Measurements from ENCODE around the gene G6PC3. TPM values are rescaled to one million over a fixed set of nuclear protein-coding genes. Genes with fewer than 3 reads are reported as not detected.

Gene G6PC3
- polyA plus RNA-seq, 1 of the 3 experiments (the other 2 are of a cell fraction) = 166 TPM

- H3K9me3 ChIP-seq = no peaks in the 10 kb centered on the region
- no peak overlapping the region for H3K4me2 ChIP-seq
- no peak for DNase-seq
- ChIA-PET CTCF (interaction anchor here (1.0 to 4.3 kb wide), 7 partner anchors 9 to 82 kb away, joined by 3 to 23 read pairs (median 5); partner anchors contain the start of gene ASB16), POLR2A (interaction anchor here (0.6 kb wide), 1 partner anchor 27 kb away, joined by 3 read pairs; no protein-coding TSS in a partner anchor)
- H3K9me2 ChIP-seq = no peaks in the 10 kb centered on the region
- no peak overlapping the region for H3K9ac ChIP-seq
- no peaks in the 10 kb centered on the region for H3K79me2 ChIP-seq (ENCODE audit: insufficient read depth)
- H3K27ac ChIP-seq (ENCODE audit: low read depth in 2 of 2, low read length in 1 of 2) = no peak overlapping the region
- H3K27me3 ChIP-seq (ENCODE audit: insufficient read depth) = no peaks in the 10 kb centered on the region
- H2AFZ ChIP-seq (ENCODE audit: low read depth) = no peak overlapping the region
- H3K36me3 ChIP-seq (replicated peaks in 1 of 2; ENCODE audit: control insufficient read depth in 1 of 2, insufficient read depth in 2 of 2, low read length in 1 of 2) = peaks cover 4 to 15% of the 10 kb centered on the region in 2 experiments
- H4K20me1 ChIP-seq (ENCODE audit: insufficient read depth) = no peaks in the 10 kb centered on the region
- peaks cover 20% of the 10 kb centered on the region for H3F3A ChIP-seq (replicated peaks; ENCODE audit: insufficient read depth)
- peaks cover 12 to 15% of the 10 kb centered on the region in 2 experiments; a peak in 3 of 4 replicates for H3K4me1 ChIP-seq (ENCODE audit: control insufficient read depth in 1 of 2, insufficient read depth in 2 of 2, low read depth in 1 of 2, low read length in 1 of 2)
- H3K4me3 ChIP-seq (ENCODE audit: low read depth in 2 of 2, low read length in 1 of 2) = no peak overlapping the region
- no peak for TF ChIP-seq MXI1 (IDR thresholded peaks at IDR 0.05; ENCODE audit: low read depth, low read length)
- no peak for TF ChIP-seq CTCF (IDR thresholded peaks at IDR 0.05)
- no peak for TF ChIP-seq PBX3 (IDR thresholded peaks at IDR 0.05)
- no peak for TF ChIP-seq FOXM1 (IDR thresholded peaks at IDR 0.05; ENCODE audit: low read depth)
- no peak for TF ChIP-seq MEF2A (IDR thresholded peaks at IDR 0.05; ENCODE audit: borderline replicate concordance, low read depth)
- WGBS (ENCODE audit: low lambda C conversion rate) = 97% methylated on average over 16 of the region's 16 CpGs
Measured at GRCh38 chr17:44088254-44088653, 17.7 kb downstream of the G6PC3 start.

- no peak overlapping the region for H3K9ac ChIP-seq
- H3K27ac ChIP-seq (ENCODE audit: low read depth in 2 of 2, low read length in 1 of 2) = no peak overlapping the region
- peaks cover 22% of the 10 kb centered on the region in 2 experiments; a peak in 3 of 4 replicates for H3K4me1 ChIP-seq (ENCODE audit: control insufficient read depth in 1 of 2, insufficient read depth in 2 of 2, low read depth in 1 of 2, low read length in 1 of 2)
- ChIA-PET POLR2A (no interaction called here), CTCF (interaction anchor here (0.6 to 4.7 kb wide), 4 partner anchors 7 to 1513 kb away, joined by 3 to 19 read pairs (median 4); no protein-coding TSS in a partner anchor)
- peaks cover 14% of the 10 kb centered on the region; the same call in 1 of the 2 replicates for H3K79me2 ChIP-seq (ENCODE audit: insufficient read depth)
- TF ChIP-seq SMC3 (IDR thresholded peaks at IDR 0.05; ENCODE audit: low read depth, low read length) (no peak), EP300 (IDR thresholded peaks at IDR 0.05; ENCODE audit: borderline replicate concordance in 1 of 2, low read depth in 1 of 2, low read length in 1 of 2) (no peak), MAX (IDR thresholded peaks at IDR 0.05; ENCODE audit: low read depth) (no peak), RFX5 (IDR thresholded peaks at IDR 0.05; ENCODE audit: low read length) (no peak), JUND (IDR thresholded peaks at IDR 0.05) (no peak), CTCF (IDR thresholded peaks at IDR 0.05) (no peak), FOXM1 (IDR thresholded peaks at IDR 0.05; ENCODE audit: low read depth) (no peak), IRF3 (IDR thresholded peaks at IDR 0.05; ENCODE audit: low read depth, low read length) (no peak), TCF12 (IDR thresholded peaks at IDR 0.05) (no peak), TAF1 (IDR thresholded peaks at IDR 0.05; ENCODE audit: borderline replicate concordance, low read depth, low read length) (no peak), RXRA (IDR thresholded peaks at IDR 0.05; ENCODE audit: borderline replicate concordance, low read depth) (no peak), GATA2 (CRISPR knock-in tag; IDR thresholded peaks at IDR 0.05) (no peak), ELF1 (IDR thresholded peaks at IDR 0.05) (no peak), GABPA (IDR thresholded peaks at IDR 0.05; ENCODE audit: low read depth) (no peak), FOSL2 (IDR thresholded peaks at IDR 0.05; ENCODE audit: borderline replicate concordance, low read depth) (no peak), POLR2AphosphoS5 (IDR thresholded peaks at IDR 0.05; ENCODE audit: low read depth, low read length) (no peak)
- H2AFZ ChIP-seq (ENCODE audit: low read depth) = no peak overlapping the region
- no peaks in the 10 kb centered on the region for H3K9me3 ChIP-seq
- no peak overlapping the region for H3K4me3 ChIP-seq (ENCODE audit: low read depth in 2 of 2, low read length in 1 of 2)
- no peaks in the 10 kb centered on the region for H4K20me1 ChIP-seq (ENCODE audit: insufficient read depth)
- peaks cover 0 to 13% of the 10 kb centered on the region in 2 experiments for H3K36me3 ChIP-seq (replicated peaks in 1 of 2; ENCODE audit: control insufficient read depth in 1 of 2, insufficient read depth in 2 of 2, low read length in 1 of 2)
- no peaks in the 10 kb centered on the region for H3K9me2 ChIP-seq
- DNase-seq = no peak
- H3K4me2 ChIP-seq = no peak overlapping the region
- peaks cover 15% of the 10 kb centered on the region for H3F3A ChIP-seq (replicated peaks; ENCODE audit: insufficient read depth)
- WGBS (ENCODE audit: low lambda C conversion rate) = 84% methylated on average over 8 of the region's 14 CpGs
- no peaks in the 10 kb centered on the region for H3K27me3 ChIP-seq (ENCODE audit: insufficient read depth)
Measured at GRCh38 chr17:44091200-44091997, 20.9 kb downstream of the G6PC3 start.
